Tibial nerve (tissue), 4 donors: ENCODE results near the gene KCNA10.

ENCODE experiments used
- CTCF ChIP-seq, 5 experiments: fragments of 200-600 bp in 3 of 5; fragments of 450-650 bp in 2 of 5; sonication (generic) in 3 of 5; IDR thresholded peaks; one replicate each; pipeline ENCODE4 v1.5.1; 2016 to 2019; ENCODE audit warnings: antibody characterized with exemption in 5 of 5, mild to moderate bottlenecking in 3 of 5, moderate library complexity in 2 of 5
- EP300 ChIP-seq, 2 donors: sonication (generic); formaldehyde crosslinking; IDR thresholded peaks; one replicate each; pipeline ENCODE4 v1.6.1; 2017; ENCODE audit warnings: antibody characterized with exemption in 2 of 2, mild to moderate bottlenecking in 1 of 2
- POLR2A ChIP-seq, 2 donors: fragments of 450-650 bp; IDR thresholded peaks; one replicate each; pipeline ENCODE4 v1.6.1; 2017; ENCODE audit warnings: antibody characterized with exemption in 2 of 2, mild to moderate bottlenecking in 2 of 2, moderate library complexity in 2 of 2

DNA sequence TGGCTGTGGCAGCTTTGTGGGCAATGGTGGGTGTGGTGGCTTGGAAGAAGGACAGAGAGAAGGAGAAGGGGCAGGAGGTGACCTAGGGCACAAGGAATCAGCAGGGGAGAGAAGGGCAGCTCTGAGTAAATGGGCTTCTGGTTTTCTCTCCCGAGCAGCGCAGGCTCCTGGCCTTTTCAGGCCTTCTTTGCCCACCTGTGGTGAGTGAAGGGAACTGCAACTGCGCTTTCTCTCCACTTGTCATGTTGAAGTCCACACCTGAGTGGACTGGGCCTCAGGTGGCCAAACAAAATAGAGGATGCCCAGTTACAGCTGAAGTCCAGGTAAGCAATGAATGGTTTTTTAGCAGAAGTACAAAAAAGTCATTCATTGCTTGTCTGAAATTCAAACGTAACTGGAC lies 29.4 kb upstream of the KCNA10 start:
- TF ChIP-seq CTCF (IDR thresholded peaks at IDR 0.05), result peak; percentile 15 to 23 (median 21)
- no peak for TF ChIP-seq POLR2A (IDR thresholded peaks at IDR 0.05)
- TF ChIP-seq EP300 (IDR thresholded peaks at IDR 0.05), result no peak
